Motor neuron (in vitro differentiated cells): Measurements from ENCODE around the gene SFSWAP. TPM values are rescaled to one million over a fixed set of nuclear protein-coding genes. Genes with fewer than 3 reads are reported as not detected.

ENCODE experiments used
- ATAC-seq, 8 experiments: fragments of 200-7000 bp; cut with Tn5 transposase; replicated peaks in 6 of 8; 2 replicates each; pipeline ENCODE4 v1.8.0; 2021; ENCODE audit warnings: mild to moderate bottlenecking in 8 of 8, moderate library complexity in 8 of 8
- H3K27ac ChIP-seq, 2 donors: fragments of 250-450 bp; sonication (Bioruptor Pico); 2 replicates each; pipeline ENCODE4 v1.9.0; 2021; ENCODE audit warnings: antibody characterized with exemption in 2 of 2, mild to moderate bottlenecking in 2 of 2, moderate library complexity in 1 of 2
- H3K4me1 ChIP-seq, 2 donors: fragments of 250-450 bp; sonication (Bioruptor Pico); replicated peaks in 1 of 2; 2 replicates each; pipeline ENCODE4 v1.6.1; 2021; ENCODE audit warnings: antibody characterized with exemption in 2 of 2, mild to moderate bottlenecking in 2 of 2, moderate library complexity in 1 of 2
- H3K4me3 ChIP-seq, 5 donors: fragments of 250-450 bp; sonication (Bioruptor Pico); 2 replicates each; pipeline ENCODE4 v1.9.0; 2021; ENCODE audit warnings: antibody characterized with exemption in 5 of 5, mild to moderate bottlenecking in 5 of 5, moderate library complexity in 4 of 5
- WGBS, 10 experiments: fragments of 450-650 bp; shearing (Covaris generic); methylation state at CpG; one replicate each; pipeline ENCODE4 v1.0.0; 2022; 5-methylcytosine and 5-hydroxymethylcytosine counted together
- in situ Hi-C, 9 experiments: fragments of 400-800 bp; cut with MboI; loops; one replicate each; pipeline ENCODE4 v1.15.0; 2021; ENCODE audit warnings: low sequenced_read_pairs in 9 of 9, low pct_unique_long_range_greater_than_20kb in 2 of 9; ENCODE audit not compliant: unreplicated experiment in 9 of 9
- total RNA-seq, 8 experiments: library from RNA; unstranded; fragments of 300-600 nt; gene quantifications; 2 replicates each; pipeline versions ENCODE4 v1.2.3 to v1.2.4, GENCODE V29; 2022

Gene SFSWAP
- total RNA-seq, 8 experiments from 2014 or later = 25.2 to 84.4 (median 29.3) TPM

DNA sequence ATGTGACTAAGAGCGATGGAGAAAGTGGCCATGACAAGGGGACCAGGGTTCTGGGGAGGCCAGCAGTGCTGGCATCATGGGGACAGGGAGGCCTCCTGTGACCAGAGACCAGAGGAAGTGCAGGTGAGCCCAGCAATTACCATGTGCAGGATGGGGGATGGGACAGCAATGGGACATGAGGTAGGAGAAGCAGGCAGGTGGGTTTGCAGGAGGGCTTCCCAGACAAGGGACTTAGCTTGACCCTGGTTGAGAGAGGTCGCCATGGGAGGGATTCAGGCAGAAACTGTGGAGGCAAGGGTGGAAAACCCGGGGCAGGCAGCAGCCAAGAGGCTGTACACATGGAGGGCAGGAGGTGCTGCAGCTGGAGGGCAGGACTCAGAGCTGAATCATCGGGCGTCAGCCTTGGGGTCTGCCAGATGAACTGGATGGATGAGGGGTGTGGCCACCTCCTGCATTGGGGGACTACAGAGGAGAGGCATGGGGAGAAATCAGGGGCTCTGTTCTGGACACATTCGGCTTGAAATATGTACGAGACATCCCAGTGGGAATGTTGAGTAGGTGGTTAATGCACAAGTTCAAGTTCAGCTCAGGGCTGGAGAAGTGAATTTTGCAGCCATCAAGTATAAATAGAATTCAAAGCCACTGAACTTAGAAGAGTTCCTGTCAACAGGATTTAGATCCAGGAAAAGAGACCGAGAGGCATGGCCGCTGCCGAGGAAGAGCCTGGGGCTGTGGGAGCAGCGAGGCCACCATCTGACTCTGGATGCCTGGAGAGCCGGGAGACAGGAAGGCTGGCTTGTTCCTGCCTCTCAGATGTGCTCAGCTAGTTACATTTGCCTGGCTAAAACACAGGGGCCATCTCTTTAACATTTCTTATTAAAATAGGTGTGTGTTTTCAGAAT is 36.6 kb downstream of the SFSWAP start:
- WGBS, 10 experiments = 19 to 100% (median 76%) methylated on average over 1 to 5 of the region's 12 CpGs; no CpG with 5 or more reads in 2 of the 10 experiments
- H3K4me3 ChIP-seq = no peak overlapping the region
- H3K27ac ChIP-seq = no peak overlapping the region
- in situ Hi-C loops = no loop called here
- peak in 3 of 8 experiments; percentile 66 to 74 (median 74) for ATAC-seq
- H3K4me1 ChIP-seq = peaks cover 0 to 4% of the 10 kb centered on the region in 2 donors

DNA sequence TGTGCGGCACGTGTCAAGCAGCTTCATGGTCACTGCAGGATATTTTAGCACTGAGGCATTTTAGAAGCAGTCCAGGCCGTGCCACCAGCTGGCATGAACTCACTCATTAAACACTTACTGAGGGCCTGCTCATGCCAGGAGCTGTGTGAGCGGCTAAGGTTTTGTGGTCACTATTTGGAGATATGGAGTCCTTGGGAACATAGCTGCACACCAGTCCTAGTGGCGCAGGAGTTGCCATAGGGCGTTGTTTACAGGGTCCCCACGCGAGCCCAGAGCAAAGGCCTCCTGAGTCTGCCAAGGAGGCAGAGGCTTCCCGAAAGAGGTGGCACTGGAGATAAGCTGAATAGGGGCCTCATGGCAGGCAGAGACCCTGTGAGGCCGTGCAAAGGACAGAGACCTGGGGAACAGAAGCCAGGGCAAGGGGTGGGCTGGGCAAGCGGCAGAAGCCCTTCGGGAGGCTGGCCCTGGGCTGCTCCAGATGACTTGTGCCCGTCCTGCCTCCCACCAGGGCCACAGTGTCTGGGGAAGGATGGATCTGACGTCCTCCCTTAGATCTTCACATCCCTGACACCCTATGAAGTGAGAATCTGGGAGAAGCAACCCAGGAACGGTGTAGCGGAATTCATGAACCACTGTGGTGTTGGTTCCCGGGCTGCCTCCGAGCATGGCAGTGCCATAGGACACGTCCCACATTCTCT is 38.9 kb downstream of the SFSWAP start:
- Histone ChIP-seq H3K4me1 (peaks cover 0 to 5% of the 10 kb centered on the region in 2 donors), H3K4me3 (no peak overlapping the region), H3K27ac (no peak overlapping the region)
- in situ Hi-C loops = no loop called here
- no peak for ATAC-seq
- WGBS, 10 experiments = 86 to 100% (median 91%) methylated on average over 1 to 8 of the region's 19 CpGs; no CpG with 5 or more reads in 4 of the 10 experiments

DNA sequence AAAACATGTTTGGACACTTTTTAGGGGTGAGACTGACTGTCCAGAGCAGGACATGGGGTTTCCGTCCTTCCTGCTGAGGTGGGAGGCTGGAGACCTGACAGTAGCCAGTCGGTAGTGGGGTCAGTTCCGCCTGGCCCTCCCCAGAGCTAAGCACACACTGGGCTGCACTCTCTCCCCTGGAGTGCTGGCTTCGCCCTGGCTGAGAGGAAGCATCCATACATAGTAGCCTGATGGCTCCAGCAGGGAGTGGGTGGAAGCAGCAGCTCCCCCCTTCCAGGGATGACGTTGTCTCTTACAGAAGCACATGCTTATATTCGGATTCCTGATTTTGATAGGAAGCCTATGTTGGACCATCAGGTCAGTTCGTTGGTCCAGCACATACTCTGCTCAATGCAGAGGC is 40.4 kb downstream of the SFSWAP start:
- Histone ChIP-seq H3K4me1 (peaks cover 0 to 5% of the 10 kb centered on the region in 2 donors), H3K27ac (no peak overlapping the region), H3K4me3 (no peak overlapping the region)
- 66 to 79% (median 68%) methylated on average over 3 to 4 of the region's 7 CpGs; no CpG with 5 or more reads in 7 of the 10 experiments for WGBS, 10 experiments
- ATAC-seq = no peak
- in situ Hi-C loops = no loop called here

DNA sequence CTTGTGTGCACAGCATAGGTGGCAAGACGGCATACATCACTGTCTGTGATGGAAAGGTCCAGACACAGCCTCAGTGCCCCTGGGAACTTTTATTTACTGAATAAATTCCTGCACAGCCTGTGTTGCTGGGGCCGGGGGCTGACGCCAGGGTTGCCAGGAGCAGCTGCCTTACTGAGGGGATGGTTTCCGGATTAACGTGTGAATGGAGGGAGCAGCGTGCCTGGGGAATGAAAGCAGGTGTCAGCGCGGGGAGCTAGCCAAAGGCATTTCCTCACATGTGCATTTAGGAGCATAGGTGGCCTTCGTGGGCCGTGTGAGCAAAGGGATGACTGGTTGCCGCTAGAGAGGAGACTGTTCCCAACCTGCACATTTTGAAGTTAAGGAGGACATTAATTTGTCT is 41.6 kb downstream of the SFSWAP start:
- peak in 3 of 8 experiments; percentile 37 to 90 (median 38) for ATAC-seq
- in situ Hi-C loops = no loop called here
- no peak overlapping the region for H3K27ac ChIP-seq
- H3K4me1 ChIP-seq = peaks cover 0 to 5% of the 10 kb centered on the region in 2 donors
- H3K4me3 ChIP-seq = no peak overlapping the region
- WGBS, 10 experiments = 53 to 100% (median 80%) methylated on average over 1 to 9 of the region's 11 CpGs; no CpG with 5 or more reads in 3 of the 10 experiments

DNA sequence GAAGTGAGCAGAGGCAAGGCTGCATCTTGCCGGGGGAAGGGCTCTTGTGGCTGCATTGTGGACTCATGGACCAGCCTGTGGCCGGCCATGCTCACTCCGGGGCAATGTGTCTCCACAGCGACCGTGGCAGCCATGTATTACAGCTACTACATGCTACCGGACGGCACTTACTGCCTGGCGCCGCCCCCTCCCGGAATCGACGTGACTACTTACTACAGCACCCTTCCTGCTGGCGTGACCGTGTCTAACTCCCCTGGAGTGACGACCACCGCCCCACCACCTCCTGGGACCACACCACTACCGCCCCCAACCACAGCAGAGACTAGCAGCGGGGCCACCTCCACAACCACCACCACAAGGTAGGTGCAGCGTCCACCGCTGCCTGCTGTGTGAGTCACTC is 42.1 kb downstream of the SFSWAP start:
- in situ Hi-C loops = no loop called here
- ATAC-seq = peak in 1 of 8 experiments; percentile 71
- no peak overlapping the region for H3K4me3 ChIP-seq
- H3K27ac ChIP-seq = no peak overlapping the region
- WGBS, 10 experiments = 89 to 96% (median 94%) methylated on average over 5 to 7 of the region's 20 CpGs; no CpG with 5 or more reads in 7 of the 10 experiments
- peaks cover 0 to 5% of the 10 kb centered on the region in 2 donors for H3K4me1 ChIP-seq

DNA sequence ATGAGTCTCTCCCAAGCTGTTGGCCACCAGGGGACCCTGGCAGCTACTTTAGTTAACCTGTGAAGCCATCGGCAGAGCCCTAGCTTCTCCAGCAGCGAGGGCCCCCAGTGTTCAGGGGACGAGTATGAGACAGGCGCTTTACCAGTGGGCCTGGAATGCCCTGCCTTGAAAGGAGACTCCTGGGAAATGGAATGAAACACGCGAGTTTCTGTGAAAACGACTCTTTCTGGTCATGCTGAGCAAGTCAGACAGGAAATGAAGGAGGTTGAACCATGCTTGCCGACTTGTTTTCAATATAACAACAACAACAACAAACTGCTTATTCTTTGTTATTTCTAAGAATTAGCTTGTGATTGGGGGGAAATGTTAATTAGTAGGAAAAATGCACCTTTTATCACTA is 42.9 kb downstream of the SFSWAP start:
- H3K27ac ChIP-seq = no peak overlapping the region
- in situ Hi-C loops = no loop called here
- peaks cover 0 to 5% of the 10 kb centered on the region in 2 donors for H3K4me1 ChIP-seq
- H3K4me3 ChIP-seq = no peak overlapping the region
- WGBS, 10 experiments = 96 to 100% (median 100%) methylated on average over 1 to 8 of the region's 8 CpGs; no CpG with 5 or more reads in 7 of the 10 experiments
- no peak for ATAC-seq

DNA sequence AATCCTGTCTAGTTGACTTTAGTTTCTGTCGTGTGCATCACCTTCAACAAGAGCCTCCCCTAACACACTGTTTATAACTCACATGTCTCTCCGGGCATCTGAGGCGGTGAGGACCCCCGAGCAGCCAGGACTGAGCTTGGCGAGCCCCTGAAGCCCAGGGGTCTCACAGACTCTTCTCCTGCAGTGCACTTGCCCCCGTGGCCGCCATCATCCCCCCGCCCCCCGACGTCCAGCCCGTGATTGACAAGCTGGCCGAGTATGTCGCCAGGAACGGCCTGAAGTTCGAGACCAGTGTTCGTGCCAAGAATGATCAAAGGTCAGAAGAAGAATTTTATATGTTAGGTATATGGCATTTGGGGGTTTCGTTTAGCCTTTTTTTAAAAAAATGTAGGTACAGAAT is 43.3 kb downstream of the SFSWAP start:
- WGBS, 10 experiments = 81 to 100% (median 92%) methylated on average over 1 to 5 of the region's 17 CpGs; no CpG with 5 or more reads in 2 of the 10 experiments
- in situ Hi-C loops = no loop called here
- no peak for ATAC-seq
- H3K27ac ChIP-seq = no peak overlapping the region
- H3K4me3 ChIP-seq = no peak overlapping the region
- H3K4me1 ChIP-seq = peaks cover 0 to 5% of the 10 kb centered on the region in 2 donors

DNA sequence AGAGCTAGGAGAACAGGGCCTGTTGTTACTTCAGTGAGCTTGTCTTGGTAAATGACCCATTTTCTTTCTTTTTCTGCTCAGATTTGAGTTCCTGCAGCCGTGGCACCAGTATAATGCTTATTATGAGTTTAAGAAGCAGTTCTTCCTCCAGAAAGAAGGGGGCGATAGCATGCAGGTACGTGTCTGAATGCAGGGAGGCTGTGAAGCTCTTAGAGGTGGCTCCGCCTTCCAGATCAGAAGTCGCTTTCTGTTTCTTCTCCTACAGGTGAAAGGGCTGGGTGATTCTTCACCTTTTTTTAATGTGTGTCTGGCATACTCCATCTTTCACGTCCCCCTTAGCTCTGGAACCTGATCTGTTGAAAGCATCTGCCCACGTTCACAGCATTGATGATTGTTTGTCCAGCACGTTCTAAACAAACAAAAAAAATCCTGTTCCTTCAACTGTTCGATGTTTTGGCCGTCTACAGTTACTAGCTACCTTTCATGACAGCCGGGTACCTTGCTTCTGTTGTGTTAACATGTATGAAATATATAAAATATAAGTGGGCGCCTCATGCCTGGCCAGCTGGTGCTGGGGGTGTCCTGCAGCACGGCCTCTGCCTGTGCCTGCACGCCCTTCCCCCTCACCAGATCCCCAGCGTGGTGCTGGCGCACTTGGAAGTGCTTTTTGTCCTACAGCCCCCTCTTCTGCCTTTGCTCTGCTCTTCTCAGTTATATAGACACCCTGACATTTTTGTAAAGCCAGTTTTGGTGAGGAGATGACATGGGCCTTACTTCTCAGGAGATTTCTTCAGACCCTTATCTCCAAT is 44.6 kb downstream of the SFSWAP start:
- no peak overlapping the region for H3K27ac ChIP-seq
- ATAC-seq = peak in 1 of 8 experiments; percentile 56
- H3K4me1 ChIP-seq = peaks cover 0 to 5% of the 10 kb centered on the region in 2 donors
- H3K4me3 ChIP-seq = no peak overlapping the region
- in situ Hi-C loops = no loop called here
- 76 to 100% (median 94%) methylated on average over 1 to 12 of the region's 16 CpGs; no CpG with 5 or more reads in 1 of the 10 experiments for WGBS, 10 experiments

DNA sequence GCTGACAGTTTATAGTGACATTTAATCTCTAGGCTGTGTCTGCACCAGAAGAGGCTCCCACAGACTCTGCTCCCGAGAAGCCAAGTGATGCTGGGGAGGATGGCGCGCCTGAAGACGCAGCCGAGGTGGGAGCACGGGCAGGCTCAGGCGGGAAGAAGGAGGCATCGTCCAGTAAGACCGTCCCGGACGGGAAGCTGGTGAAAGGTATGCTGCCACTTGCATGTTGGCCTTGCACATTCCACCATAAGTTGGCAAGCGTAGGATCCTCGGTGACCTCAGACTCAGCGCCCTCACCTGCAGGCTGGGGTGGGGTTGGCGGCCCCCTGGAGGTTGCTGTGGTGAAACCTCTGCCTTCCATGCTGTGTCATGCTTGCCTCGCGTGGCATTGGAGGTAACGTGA is 45.6 kb downstream of the SFSWAP start:
- no peak for ATAC-seq
- WGBS, 10 experiments = 80 to 100% (median 93%) methylated on average over 2 to 18 of the region's 18 CpGs; no CpG with 5 or more reads in 2 of the 10 experiments
- Histone ChIP-seq H3K27ac (no peak overlapping the region), H3K4me3 (no peak overlapping the region), H3K4me1 (peaks cover 0 to 5% of the 10 kb centered on the region in 2 donors)
- in situ Hi-C loops = no loop called here

DNA sequence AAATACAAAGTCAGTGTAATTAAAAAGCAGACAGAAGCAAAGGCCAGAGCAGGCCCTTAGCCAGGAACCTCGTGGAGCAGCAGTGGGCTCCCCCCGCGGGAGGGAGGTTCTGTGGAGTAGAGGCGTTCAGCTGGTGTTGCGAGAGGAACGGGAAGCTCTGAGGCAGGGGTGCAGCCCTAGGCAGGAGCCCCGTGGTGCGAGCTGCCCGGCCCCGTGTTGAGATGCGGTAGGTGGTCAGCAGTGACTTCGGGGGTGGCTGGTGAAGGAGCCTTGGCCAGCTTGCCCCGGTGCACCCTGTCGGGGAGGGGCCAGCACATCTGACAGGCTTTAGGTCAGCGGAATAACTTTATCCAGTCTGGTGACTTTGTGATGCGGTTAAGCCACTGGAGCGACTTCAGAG is 46.2 kb downstream of the SFSWAP start:
- WGBS, 10 experiments = 78 to 98% (median 93%) methylated on average over 5 to 8 of the region's 17 CpGs; no CpG with 5 or more reads in 6 of the 10 experiments
- no peak for ATAC-seq
- H3K4me1 ChIP-seq = peaks cover 0 to 4% of the 10 kb centered on the region in 2 donors

DNA sequence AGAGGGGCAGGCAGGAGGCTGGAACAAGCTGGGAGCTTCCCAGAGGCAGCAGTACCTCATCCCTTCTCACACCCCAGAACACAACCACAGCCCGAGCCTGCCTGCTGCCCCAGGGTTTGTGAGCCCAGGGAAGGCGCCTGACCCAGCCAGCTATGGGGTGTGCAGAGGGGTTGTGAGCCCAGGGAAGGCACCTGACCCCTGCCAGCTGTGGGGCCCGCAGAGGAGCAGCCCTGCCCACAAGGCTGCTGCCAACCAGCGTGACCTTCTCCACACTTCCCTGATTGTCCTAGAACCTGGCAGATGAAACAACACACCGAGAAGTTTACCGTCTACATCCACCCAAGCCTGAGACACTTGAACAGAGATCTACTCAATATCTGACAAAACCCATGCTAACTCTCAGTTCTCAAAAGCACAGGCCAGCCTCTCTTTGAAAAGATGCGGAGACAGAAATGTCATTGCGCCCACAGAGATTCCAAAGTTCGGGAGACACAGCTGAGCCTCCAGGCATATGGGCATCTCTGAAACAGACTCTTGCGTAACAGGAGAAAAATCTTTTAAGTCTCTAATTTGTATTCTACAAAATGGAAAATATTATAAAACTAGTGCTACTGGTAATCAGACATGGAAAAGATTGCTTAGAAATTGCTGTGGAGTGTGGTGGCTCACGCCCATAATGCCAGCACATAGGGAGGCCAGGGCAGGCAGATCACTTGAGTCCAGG is 47.3 kb downstream of the SFSWAP start:
- Histone ChIP-seq H3K4me1 (no peaks in the 10 kb centered on the region), H3K4me3 (no peak overlapping the region), H3K27ac (no peak overlapping the region)
- WGBS, 10 experiments = 93 to 100% (median 100%) methylated on average over 2 to 7 of the region's 11 CpGs; no CpG with 5 or more reads in 2 of the 10 experiments
- in situ Hi-C loops = no loop called here
- no peak for ATAC-seq

More for the DNA sequence above, 46.2 kb downstream of the SFSWAP start:
- H3K4me3 ChIP-seq = no peak overlapping the region
- in situ Hi-C loops = no loop called here
- H3K27ac ChIP-seq = no peak overlapping the region

DNA sequence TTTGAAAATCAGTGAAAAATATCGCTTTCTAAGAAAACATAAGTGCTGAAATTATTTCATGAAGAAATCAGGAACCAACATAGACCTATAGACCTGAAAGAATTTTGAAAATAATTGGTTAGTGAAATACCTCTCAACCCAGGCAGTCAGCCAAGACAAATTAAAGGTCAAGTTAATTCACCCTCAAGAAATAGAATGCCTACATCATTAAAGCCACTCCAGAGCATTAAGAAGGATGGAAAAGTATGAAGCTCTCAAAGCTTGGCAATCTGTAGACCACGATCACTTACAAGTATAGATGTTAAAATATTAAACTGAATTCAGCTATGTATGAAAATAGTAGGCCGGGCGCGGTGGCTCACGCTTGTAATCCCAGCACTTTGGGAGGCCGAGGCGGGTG is 48.3 kb downstream of the SFSWAP start:
- no peak for ATAC-seq
- no peak overlapping the region for H3K27ac ChIP-seq
- H3K4me1 ChIP-seq = no peaks in the 10 kb centered on the region
- WGBS, 10 experiments = 89 to 100% (median 100%) methylated on average over 1 to 6 of the region's 8 CpGs
- in situ Hi-C loops = no loop called here
- no peak overlapping the region for H3K4me3 ChIP-seq
